ENCODE data around the gene RSPO3.

The RSPO3 gene

GRCh38 chr6:127164036-127164435, 45.6 kb downstream of the RSPO3 start:
- DNase-seq = no peak

GRCh38 chr6:127164565-127164964, 46.1 kb downstream of the RSPO3 start:
- no peak for DNase-seq

GRCh38 chr6:127173156-127173940, 54.9 kb downstream of the RSPO3 start:
- DNase-seq = no peak

- no peak for DNase-seq
Measured at GRCh38 chr6:127176146-127176545, 57.7 kb downstream of the RSPO3 start.

- no peak for DNase-seq
Measured at GRCh38 chr6:127177030-127177922, 58.8 kb downstream of the RSPO3 start.

- no peak for DNase-seq
Measured at GRCh38 chr6:127177923-127178231, 59.4 kb downstream of the RSPO3 start.

GRCh38 chr6:127178746-127179145, 60.3 kb downstream of the RSPO3 start:
- no peak for DNase-seq

DNA sequence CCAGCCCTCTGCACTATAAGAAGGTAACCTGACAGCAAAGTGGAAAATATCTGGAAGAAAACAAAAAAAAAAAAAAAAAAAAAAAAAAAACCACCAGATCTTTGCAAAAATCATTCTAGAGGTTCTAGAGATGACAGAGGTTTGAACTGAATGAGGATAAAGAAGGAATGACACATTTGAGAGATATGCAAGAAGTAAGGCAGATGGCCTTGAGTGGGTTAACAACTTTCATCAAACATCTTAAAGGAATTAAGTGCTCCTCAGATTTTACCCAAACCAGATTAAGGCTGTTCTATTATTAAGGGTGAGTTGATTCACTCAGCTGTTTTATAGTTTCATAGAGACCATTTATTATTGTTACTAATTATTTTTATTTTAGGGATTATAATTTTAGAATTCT, 62.0 kb downstream of the RSPO3 start:
- DNase-seq = no peak

- no peak for DNase-seq
Measured at GRCh38 chr6:127182501-127182900, 64.0 kb downstream of the RSPO3 start.

- DNase-seq = no peak
Measured at GRCh38 chr6:127185437-127185995, 67.0 kb downstream of the RSPO3 start.

GRCh38 chr6:127186889-127187288, 68.4 kb downstream of the RSPO3 start:
- peak; percentile 82 for DNase-seq

GRCh38 chr6:127188744-127189143, 70.3 kb downstream of the RSPO3 start:
- DNase-seq = no peak

- DNase-seq = no peak
Measured at GRCh38 chr6:127190552-127190951, 72.1 kb downstream of the RSPO3 start.

- no peak for DNase-seq
Measured at GRCh38 chr6:127191716-127192115, 73.2 kb downstream of the RSPO3 start.

DNA sequence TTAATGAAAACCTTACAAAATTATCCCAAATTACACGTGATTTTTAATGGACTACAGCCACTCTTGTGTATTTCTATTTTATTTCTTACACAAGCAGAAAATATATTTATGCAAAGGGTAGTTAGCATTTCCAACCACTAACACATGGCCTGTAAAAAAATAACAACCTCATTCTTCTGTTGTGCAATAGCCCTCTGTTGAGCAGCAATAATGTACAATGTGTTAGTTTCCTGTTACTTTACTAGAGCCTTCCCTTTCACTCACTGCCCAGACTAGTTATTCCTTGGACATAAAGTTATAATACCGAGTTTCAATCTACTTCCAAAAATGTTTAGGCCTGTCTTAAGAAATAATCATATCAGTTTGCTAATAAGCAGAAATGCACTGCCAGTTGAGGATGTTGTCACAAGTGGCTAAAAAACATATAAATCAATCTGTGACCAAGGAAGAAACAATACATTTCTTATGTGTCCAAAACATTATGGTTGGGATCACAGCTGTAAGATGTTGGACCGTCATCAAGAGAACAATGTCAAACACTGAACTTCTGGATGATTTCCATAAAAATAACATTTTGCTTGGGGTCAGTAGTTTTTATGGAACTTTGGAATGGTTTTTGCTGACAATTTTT, 74.6 kb downstream of the RSPO3 start:
- DNase-seq = no peak

GRCh38 chr6:127195833-127196232, 77.4 kb downstream of the RSPO3 start:
- no peak for DNase-seq

- no peak for DNase-seq
Measured at GRCh38 chr6:127198549-127198948, 80.1 kb downstream of the RSPO3 start.

- DNase-seq = no peak
Measured at GRCh38 chr6:127199470-127199869, 81.0 kb downstream of the RSPO3 start.

DNA sequence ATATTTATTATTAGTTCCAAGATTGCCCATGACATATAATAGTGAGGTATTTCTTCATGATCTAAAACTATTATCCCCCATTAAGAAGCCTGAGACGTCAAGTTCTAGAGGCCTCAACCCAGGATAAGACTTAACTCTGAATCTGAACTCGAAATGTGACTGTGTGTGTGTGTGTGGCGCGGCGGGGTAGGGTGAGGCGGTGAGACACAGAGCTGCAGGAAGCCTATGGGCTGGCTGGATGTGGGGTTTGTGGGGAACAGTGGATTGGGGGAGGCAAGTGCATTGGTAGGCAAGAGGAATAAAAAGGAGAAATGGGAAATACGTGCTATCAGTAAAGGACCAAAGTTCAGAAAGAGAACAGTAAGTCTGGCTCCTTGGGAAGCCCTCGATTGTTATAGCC, 81.6 kb downstream of the RSPO3 start:
- no peak for DNase-seq

DNA sequence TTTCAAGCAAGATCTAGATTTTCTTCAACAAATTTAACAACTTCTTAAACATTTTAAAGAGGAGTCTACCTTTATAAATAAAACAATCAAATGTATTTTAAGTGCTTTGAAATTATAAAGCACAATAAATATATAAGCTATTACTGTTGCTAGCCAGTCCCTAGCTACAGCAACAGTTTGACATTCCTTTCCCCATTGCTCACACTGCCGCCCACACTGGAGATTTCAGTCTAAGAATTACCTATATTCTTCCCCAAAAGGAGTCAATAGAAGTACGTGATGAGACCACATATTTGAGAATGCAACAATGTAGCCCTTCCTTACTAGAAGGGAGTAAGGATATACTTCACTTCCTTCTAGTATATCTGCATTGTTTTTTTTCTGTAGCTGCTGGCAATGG, 82.8 kb downstream of the RSPO3 start:
- no peak for DNase-seq

- DNase-seq = no peak
Measured at GRCh38 chr6:127202676-127203075, 84.2 kb downstream of the RSPO3 start.

DNA sequence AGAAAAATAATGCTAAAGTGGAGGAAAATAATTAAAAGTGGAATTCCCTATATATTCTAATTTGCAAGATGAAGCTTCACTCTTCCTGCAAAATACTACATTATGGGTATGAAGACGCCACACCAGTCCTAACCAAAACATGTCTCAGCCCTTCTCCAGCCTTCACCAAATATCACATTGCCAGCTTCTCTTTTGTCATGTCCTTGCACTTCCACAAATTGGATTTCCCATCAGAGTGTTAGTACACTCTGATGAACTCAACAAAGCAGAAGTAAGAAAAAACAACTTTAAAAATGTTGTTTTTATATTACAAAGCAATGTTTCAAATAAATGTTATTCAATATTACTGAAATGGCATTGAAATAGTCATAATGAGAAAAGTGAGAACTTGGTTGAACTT, 85.8 kb downstream of the RSPO3 start:
- DNase-seq = no peak

GRCh38 chr6:127205036-127205435, 86.6 kb downstream of the RSPO3 start:
- no peak for DNase-seq
